PC-9 (cell line): ENCODE data around the gene PLAC1.

Source experiments
- CTCF ChIP-seq: fragments of 200-600 bp; sonication (generic); conservative IDR thresholded peaks from 2 replicates; pipeline ENCODE4 v1.6.1; 2017; ENCODE audit warnings: mixed run types, antibody characterized with exemption, mild to moderate bottlenecking, moderate library complexity
- EZH2 ChIP-seq: fragments of 200-600 bp; sonication (generic); IDR thresholded peaks from 2 replicates; pipeline ENCODE4 v1.8.0; 2017; ENCODE audit warnings: antibody characterized with exemption, low read depth

GRCh38 chrX:134569306-134569705 is 89.0 kb downstream of the PLAC1 start:
- no peak for TF ChIP-seq EZH2
- no peak for TF ChIP-seq CTCF
